Upper lobe of left lung (tissue), 4 donors: Measurements from ENCODE around the gene PAMR1.

ENCODE experiments used
- POLR2A ChIP-seq, 4 donors: fragments of 450-650 bp; IDR thresholded peaks; one replicate each; pipeline ENCODE4 v1.5.1; 2016 to 2017; ENCODE audit warnings: antibody characterized with exemption in 4 of 4, mild to moderate bottlenecking in 2 of 4
- TF ChIP-seq, protein P1 (sequence below), 6 experiments: fragments of 450-650 bp in 4 of 6; fragments of 200-600 bp in 2 of 6; sonication (generic) in 2 of 6; IDR thresholded peaks; one replicate each; pipeline ENCODE4 v1.5.1; 2016 to 2019; ENCODE audit warnings: antibody characterized with exemption in 6 of 6

DNA sequence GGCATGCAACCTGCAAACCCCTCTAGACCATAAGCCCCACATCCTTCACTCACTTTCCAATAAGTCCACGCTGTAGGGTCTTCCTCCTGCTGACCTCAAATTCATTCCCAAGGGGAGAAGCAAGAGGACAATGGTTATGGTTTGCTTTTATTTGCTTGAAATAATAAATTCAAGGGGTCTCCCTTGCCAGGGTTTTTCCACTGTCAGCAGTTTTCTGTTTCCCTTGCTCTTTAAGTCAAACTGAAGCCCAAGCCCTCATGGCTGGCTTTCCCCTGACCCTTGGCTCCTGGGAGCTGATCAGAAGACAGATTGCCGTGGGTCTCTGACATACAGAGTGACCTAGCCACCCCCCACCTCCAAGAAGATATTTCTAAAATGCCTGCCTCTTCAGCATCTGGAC lies 109.9 kb downstream of the PAMR1 start:
- TF ChIP-seq, protein P1, sequence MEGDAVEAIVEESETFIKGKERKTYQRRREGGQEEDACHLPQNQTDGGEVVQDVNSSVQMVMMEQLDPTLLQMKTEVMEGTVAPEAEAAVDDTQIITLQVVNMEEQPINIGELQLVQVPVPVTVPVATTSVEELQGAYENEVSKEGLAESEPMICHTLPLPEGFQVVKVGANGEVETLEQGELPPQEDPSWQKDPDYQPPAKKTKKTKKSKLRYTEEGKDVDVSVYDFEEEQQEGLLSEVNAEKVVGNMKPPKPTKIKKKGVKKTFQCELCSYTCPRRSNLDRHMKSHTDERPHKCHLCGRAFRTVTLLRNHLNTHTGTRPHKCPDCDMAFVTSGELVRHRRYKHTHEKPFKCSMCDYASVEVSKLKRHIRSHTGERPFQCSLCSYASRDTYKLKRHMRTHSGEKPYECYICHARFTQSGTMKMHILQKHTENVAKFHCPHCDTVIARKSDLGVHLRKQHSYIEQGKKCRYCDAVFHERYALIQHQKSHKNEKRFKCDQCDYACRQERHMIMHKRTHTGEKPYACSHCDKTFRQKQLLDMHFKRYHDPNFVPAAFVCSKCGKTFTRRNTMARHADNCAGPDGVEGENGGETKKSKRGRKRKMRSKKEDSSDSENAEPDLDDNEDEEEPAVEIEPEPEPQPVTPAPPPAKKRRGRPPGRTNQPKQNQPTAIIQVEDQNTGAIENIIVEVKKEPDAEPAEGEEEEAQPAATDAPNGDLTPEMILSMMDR (IDR thresholded peaks at IDR 0.05), result no peak
- no peak for TF ChIP-seq POLR2A (IDR thresholded peaks at IDR 0.05)
